Measurements from ENCODE around the gene HEXB. TPM values are rescaled to one million over a fixed set of nuclear protein-coding genes. Genes with fewer than 3 reads are reported as not detected.

Gene HEXB
- total and polyA plus RNA-seq, 2 donors (not counting 1 experiment from before 2014, with no cell fraction given) = 203 to 245 TPM

GRCh38 chr5:74679966-74680365, 5.1 kb upstream of the HEXB start:
- H3K27ac ChIP-seq (ENCODE audit: insufficient read depth, low read length) = no peak overlapping the region
- no peak overlapping the region for H3K4me2 ChIP-seq (ENCODE audit: extremely low read depth, insufficient read depth, low read length)
- no peak for TF ChIP-seq EZH2 (IDR thresholded peaks at IDR 0.05; ENCODE audit: low read length, missing control alignments)
- peak in 1 of 2 donors; percentile 5 for TF ChIP-seq CTCF (conservative IDR thresholded peaks at IDR 0.05 in 1 of 2, IDR thresholded peaks at IDR 0.05 in 1 of 2; ENCODE audit: low read depth in 1 of 2, low read length in 2 of 2)

GRCh38 chr5:74685979-74686631, 1.1 kb downstream of the HEXB start:
- H4K20me1 ChIP-seq (ENCODE audit: control insufficient read depth, extremely low read depth, insufficient read depth, low read length) = no peaks in the 10 kb centered on the region
- TF ChIP-seq EZH2 (IDR thresholded peaks at IDR 0.05; ENCODE audit: low read length, missing control alignments) (no peak), CTCF (conservative IDR thresholded peaks at IDR 0.05 in 1 of 2, IDR thresholded peaks at IDR 0.05 in 1 of 2; ENCODE audit: low read depth in 1 of 2, low read length in 2 of 2) (no peak)
- H3K79me2 ChIP-seq (ENCODE audit: control insufficient read depth, insufficient read depth, low read length) = peaks cover 35% of the 10 kb centered on the region
- peaks cover 17% of the 10 kb centered on the region for H3K4me1 ChIP-seq (ENCODE audit: control insufficient read depth, extremely low read depth, insufficient read depth, low read length)
- H3K36me3 ChIP-seq (ENCODE audit: control insufficient read depth, insufficient read depth, low read length) = peaks cover 2% of the 10 kb centered on the region
- H3K9me3 ChIP-seq (ENCODE audit: control insufficient read depth, insufficient read depth, low read depth, low read length) = no peaks in the 10 kb centered on the region
- no peaks in the 10 kb centered on the region for H3K27me3 ChIP-seq (ENCODE audit: control insufficient read depth, insufficient read depth, low read length)
- H3K9ac ChIP-seq (ENCODE audit: insufficient read depth, low read length) = peak overlapping the region; percentile 91
- peak overlapping the region; percentile 88 for H3K27ac ChIP-seq (ENCODE audit: insufficient read depth, low read length)
- H3K4me2 ChIP-seq (ENCODE audit: extremely low read depth, insufficient read depth, low read length) = peak overlapping the region; percentile 90
- H3K4me3 ChIP-seq (replicated peaks in 1 of 4; ENCODE audit: control extremely low read depth in 1 of 4, insufficient read depth in 1 of 4, low read depth in 3 of 4, low read length in 4 of 4) = peak overlapping the region; percentile 87 to 98 (median 95)
- H2AFZ ChIP-seq (ENCODE audit: low read length) = peak overlapping the region; percentile 87
- DNase-seq (ENCODE audit: low read depth in 2 of 2) = peak; percentile 28 to 69

More at GRCh38 chr5:74679966-74680365, 5.1 kb upstream of the HEXB start:
- no peak overlapping the region for H2AFZ ChIP-seq (ENCODE audit: low read length)
- DNase-seq (ENCODE audit: low read depth in 2 of 2) = peak; percentile 20 to 36
- H4K20me1 ChIP-seq (ENCODE audit: control insufficient read depth, extremely low read depth, insufficient read depth, low read length) = no peaks in the 10 kb centered on the region
- H3K36me3 ChIP-seq (ENCODE audit: control insufficient read depth, insufficient read depth, low read length) = no peaks in the 10 kb centered on the region
- no peak overlapping the region for H3K9ac ChIP-seq (ENCODE audit: insufficient read depth, low read length)
- H3K4me1 ChIP-seq (ENCODE audit: control insufficient read depth, extremely low read depth, insufficient read depth, low read length) = no peaks in the 10 kb centered on the region
- H3K79me2 ChIP-seq (ENCODE audit: control insufficient read depth, insufficient read depth, low read length) = no peaks in the 10 kb centered on the region
- H3K27me3 ChIP-seq (ENCODE audit: control insufficient read depth, insufficient read depth, low read length) = no peaks in the 10 kb centered on the region
- H3K4me3 ChIP-seq (replicated peaks in 1 of 4; ENCODE audit: control extremely low read depth in 1 of 4, insufficient read depth in 1 of 4, low read depth in 3 of 4, low read length in 4 of 4) = no peak overlapping the region
- no peaks in the 10 kb centered on the region for H3K9me3 ChIP-seq (ENCODE audit: control insufficient read depth, insufficient read depth, low read depth, low read length)

- TF ChIP-seq EZH2 (IDR thresholded peaks at IDR 0.05; ENCODE audit: low read length, missing control alignments) (no peak), CTCF (conservative IDR thresholded peaks at IDR 0.05 in 1 of 2, IDR thresholded peaks at IDR 0.05 in 1 of 2; ENCODE audit: low read depth in 1 of 2, low read length in 2 of 2) (no peak)
- Histone ChIP-seq H3K4me1 (ENCODE audit: control insufficient read depth, extremely low read depth, insufficient read depth, low read length) (peaks cover 17% of the 10 kb centered on the region), H3K79me2 (ENCODE audit: control insufficient read depth, insufficient read depth, low read length) (peaks cover 35% of the 10 kb centered on the region), H3K9ac (ENCODE audit: insufficient read depth, low read length) (no peak overlapping the region), H2AFZ (ENCODE audit: low read length) (no peak overlapping the region), H3K4me2 (ENCODE audit: extremely low read depth, insufficient read depth, low read length) (peak overlapping the region; percentile 90), H3K9me3 (ENCODE audit: control insufficient read depth, insufficient read depth, low read depth, low read length) (no peaks in the 10 kb centered on the region), H3K4me3 (replicated peaks in 1 of 4; ENCODE audit: control extremely low read depth in 1 of 4, insufficient read depth in 1 of 4, low read depth in 3 of 4, low read length in 4 of 4) (peak overlapping the region; percentile 29 to 98 (median 95)), H4K20me1 (ENCODE audit: control insufficient read depth, extremely low read depth, insufficient read depth, low read length) (no peaks in the 10 kb centered on the region), H3K27me3 (ENCODE audit: control insufficient read depth, insufficient read depth, low read length) (no peaks in the 10 kb centered on the region), H3K36me3 (ENCODE audit: control insufficient read depth, insufficient read depth, low read length) (peaks cover 2% of the 10 kb centered on the region), H3K27ac (ENCODE audit: insufficient read depth, low read length) (peak overlapping the region; percentile 88)
- peak; percentile 38 to 45 for DNase-seq (ENCODE audit: low read depth in 2 of 2)
Observed at GRCh38 chr5:74686962-74687751, 2.1 kb downstream of the HEXB start.
